Neural progenitor cell (in vitro differentiated cells): ENCODE data around the gene CCNL2.

Experiments
- EZH2 ChIP-seq: fragments of 200-600 bp; sonication (generic); IDR thresholded peaks from 2 replicates; pipeline ENCODE4 v1.6.1; 2017; ENCODE audit warnings: antibody characterized with exemption, mild to moderate bottlenecking, moderate library complexity
- EZH2phosphoT487 ChIP-seq: fragments of 200-600 bp; sonication (generic); IDR thresholded peaks from 2 replicates; pipeline ENCODE4 v1.6.1; 2017; ENCODE audit warnings: antibody characterized with exemption
- TF ChIP-seq, protein P1 (sequence below): fragments of 200-600 bp; sonication (generic); IDR thresholded peaks from 2 replicates; pipeline ENCODE4 v1.5.1; 2017; ENCODE audit warnings: antibody characterized with exemption, mild to moderate bottlenecking

DNA sequence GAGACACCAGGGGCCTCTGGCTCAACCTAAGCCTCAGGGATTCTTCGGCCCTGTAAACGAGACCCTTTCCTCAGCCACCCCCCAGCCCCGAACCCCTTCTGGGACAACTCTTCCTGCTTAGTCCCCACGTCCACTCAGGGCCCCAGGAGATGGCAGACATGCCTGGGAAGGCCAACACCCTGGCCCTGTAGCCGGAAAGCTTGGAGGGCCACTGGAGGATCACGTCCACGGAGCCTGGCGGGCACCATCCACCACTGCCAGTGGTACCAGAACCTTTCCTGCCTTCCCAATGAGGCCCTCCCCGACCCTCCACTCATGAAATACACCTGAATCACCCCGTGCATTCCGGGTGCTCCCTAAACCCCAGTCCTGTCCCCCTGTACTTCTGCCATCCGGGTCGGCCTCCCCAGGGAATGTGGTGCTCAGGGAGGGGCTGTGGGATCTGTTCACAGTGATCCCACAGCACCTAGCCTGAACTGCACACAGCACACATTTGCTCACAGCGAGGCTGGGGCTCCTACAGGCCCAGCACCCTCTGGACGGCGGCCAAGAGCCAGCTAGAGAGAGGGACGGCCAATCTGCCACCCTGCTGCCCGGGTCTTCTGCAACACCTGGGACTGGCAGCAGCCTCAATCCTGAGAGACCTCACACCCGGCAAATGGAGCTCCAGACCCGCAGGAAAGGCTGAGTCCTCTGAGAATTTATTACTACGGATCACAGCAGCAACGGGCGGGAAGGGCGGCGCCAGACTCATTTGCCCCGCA lies 25.9 kb downstream of the CCNL2 start:
- TF ChIP-seq, protein P1, sequence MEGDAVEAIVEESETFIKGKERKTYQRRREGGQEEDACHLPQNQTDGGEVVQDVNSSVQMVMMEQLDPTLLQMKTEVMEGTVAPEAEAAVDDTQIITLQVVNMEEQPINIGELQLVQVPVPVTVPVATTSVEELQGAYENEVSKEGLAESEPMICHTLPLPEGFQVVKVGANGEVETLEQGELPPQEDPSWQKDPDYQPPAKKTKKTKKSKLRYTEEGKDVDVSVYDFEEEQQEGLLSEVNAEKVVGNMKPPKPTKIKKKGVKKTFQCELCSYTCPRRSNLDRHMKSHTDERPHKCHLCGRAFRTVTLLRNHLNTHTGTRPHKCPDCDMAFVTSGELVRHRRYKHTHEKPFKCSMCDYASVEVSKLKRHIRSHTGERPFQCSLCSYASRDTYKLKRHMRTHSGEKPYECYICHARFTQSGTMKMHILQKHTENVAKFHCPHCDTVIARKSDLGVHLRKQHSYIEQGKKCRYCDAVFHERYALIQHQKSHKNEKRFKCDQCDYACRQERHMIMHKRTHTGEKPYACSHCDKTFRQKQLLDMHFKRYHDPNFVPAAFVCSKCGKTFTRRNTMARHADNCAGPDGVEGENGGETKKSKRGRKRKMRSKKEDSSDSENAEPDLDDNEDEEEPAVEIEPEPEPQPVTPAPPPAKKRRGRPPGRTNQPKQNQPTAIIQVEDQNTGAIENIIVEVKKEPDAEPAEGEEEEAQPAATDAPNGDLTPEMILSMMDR, result no peak
- TF ChIP-seq EZH2phosphoT487 (no peak), EZH2 (no peak)
